GM23338 (cell line): ENCODE measurements around the gene OAS2. TPM values are rescaled to one million over a fixed set of nuclear protein-coding genes. Genes with fewer than 3 reads are reported as not detected.

Experiments
- ATAC-seq: fragments of 200-7000 bp; cut with Tn5 transposase; 3 replicates; pipeline ENCODE4 v1.9.1; 2020
- DNase-seq: peaks from one replicate; pipeline ENCODE4 v3.0.0-alpha.2; 2015; ENCODE audit warnings: low spot score
- H2AFZ ChIP-seq: fragments of 200-600 bp; sonication (generic); 2 replicates; pipeline ENCODE4 v1.8.0; 2016; ENCODE audit warnings: antibody characterized with exemption, mild to moderate bottlenecking, moderate library complexity
- H3F3A ChIP-seq: fragments of 200-600 bp; sonication (generic); replicated peaks from 2 replicates; pipeline ENCODE4 v1.8.0; 2017; ENCODE audit warnings: antibody characterized with exemption, mixed run types, low read depth
- H3K27ac ChIP-seq: fragments of 200-600 bp; sonication (generic); 2 replicates; pipeline ENCODE4 v1.6.1; 2016; ENCODE audit warnings: low read depth
- H3K27me3 ChIP-seq: fragments of 200-600 bp; sonication (generic); 2 replicates; pipeline ENCODE4 v1.8.0; 2016; ENCODE audit warnings: mild to moderate bottlenecking, mixed run types, moderate library complexity; ENCODE audit not compliant: insufficient read depth
- H3K36me3 ChIP-seq: fragments of 200-600 bp; sonication (generic); 2 replicates; pipeline ENCODE4 v1.8.0; 2016; ENCODE audit warnings: mild to moderate bottlenecking; ENCODE audit not compliant: insufficient read depth
- H3K4me1 ChIP-seq: fragments of 200-600 bp; sonication (generic); 2 replicates; pipeline ENCODE4 v1.8.0; 2016; ENCODE audit warnings: mild to moderate bottlenecking, moderate library complexity; ENCODE audit not compliant: insufficient read depth
- H3K4me2 ChIP-seq: fragments of 200-600 bp; sonication (generic); 2 replicates; pipeline ENCODE4 v1.7.1; 2017; ENCODE audit warnings: mixed run types
- H3K4me3 ChIP-seq: fragments of 200-600 bp; sonication (generic); 2 replicates; pipeline ENCODE4 v1.6.1; 2016; ENCODE audit warnings: mixed run types
- H3K79me2 ChIP-seq: fragments of 200-600 bp; sonication (generic); replicated peaks from 2 replicates; pipeline ENCODE4 v1.8.0; 2017; ENCODE audit warnings: mild to moderate bottlenecking; ENCODE audit not compliant: insufficient read depth
- H3K9me2 ChIP-seq: fragments of 200-600 bp; sonication (generic); 2 replicates; pipeline ENCODE4 v1.8.0; 2017; ENCODE audit not compliant: insufficient read depth
- H4K20me1 ChIP-seq: fragments of 200-600 bp; sonication (generic); replicated peaks from 2 replicates; pipeline ENCODE4 v1.8.0; 2017; ENCODE audit warnings: mild to moderate bottlenecking; ENCODE audit not compliant: insufficient read depth
- H3K27ac Mint-ChIP-seq: 2 replicates; pipeline ENCODE4 v1.8.0; 2020; ENCODE audit warnings: inconsistent platforms, mild to moderate bottlenecking, moderate library complexity, mixed read lengths
- H3K27me3 Mint-ChIP-seq: 3 replicates; pipeline ENCODE4 v1.8.0; 2022; ENCODE audit warnings: low read depth, mild to moderate bottlenecking, moderate library complexity, mixed read lengths, inconsistent platforms; ENCODE audit not compliant: insufficient read depth, poor library complexity
- H3K36me3 Mint-ChIP-seq: 3 replicates; pipeline ENCODE4 v1.8.0; 2021; ENCODE audit warnings: low read depth, mild to moderate bottlenecking, inconsistent platforms, moderate library complexity, mixed read lengths
- H3K4me1 Mint-ChIP-seq: 3 replicates; pipeline ENCODE4 v1.8.0; 2020; ENCODE audit warnings: mild to moderate bottlenecking, inconsistent platforms, mixed read lengths
- H3K4me3 Mint-ChIP-seq: 3 replicates; pipeline ENCODE4 v1.8.0; 2021; ENCODE audit warnings: moderate library complexity, mild to moderate bottlenecking, inconsistent platforms, mixed read lengths
- H3K9me3 Mint-ChIP-seq: 3 replicates; pipeline ENCODE4 v1.8.0; 2020; ENCODE audit warnings: moderate library complexity, mild to moderate bottlenecking, inconsistent platforms, mixed read lengths
- NANOG ChIP-seq: IDR thresholded peaks from 2 replicates; pipeline ENCODE4 v1.6.1; 2016; ENCODE audit warnings: antibody characterized with exemption, borderline replicate concordance
- REST ChIP-seq: IDR thresholded peaks from one replicate; pipeline ENCODE4 v1.6.1; 2018; ENCODE audit warnings: antibody characterized with exemption; ENCODE audit not compliant: unreplicated experiment
- STAT1 ChIP-seq: IDR thresholded peaks from one replicate; pipeline ENCODE4 v1.6.1; 2016; ENCODE audit warnings: antibody characterized with exemption; ENCODE audit not compliant: unreplicated experiment
- ZNF114 ChIP-seq: fragments of 250-450 bp; sonication (Bioruptor Pico); IDR thresholded peaks from 2 replicates; pipeline ENCODE4 v1.5.0; 2020; ENCODE audit warnings: mild to moderate bottlenecking, moderate library complexity
- polyA plus RNA-seq: library from polyadenylated mRNA; unstranded; fragments of >200 nt; fragmentation: Nextera tagmentation; extraction: Ambion mirVana; gene quantifications from 2 replicates; pipeline ENCODE4 v1.2.1, GENCODE V29; 2016
- total RNA-seq: library from RNA; depleted of rRNA; stranded (reverse); fragments of >200 nt; shearing (Covaris generic); gene quantifications from 2 replicates; pipeline ENCODE4 v1.2.3, GENCODE V29; 2014
- TF ChIP-seq, protein P1 (sequence below): IDR thresholded peaks from 2 replicates; pipeline ENCODE4 v1.6.1; 2016; ENCODE audit warnings: antibody characterized with exemption
- TF ChIP-seq, protein P2 (sequence below): fragments of 250-450 bp; sonication (Bioruptor Pico); IDR thresholded peaks from 2 replicates; pipeline ENCODE4 v1.5.0; 2020; ENCODE audit warnings: mild to moderate bottlenecking, moderate library complexity

OAS2 gene
- total and polyA plus RNA-seq, 2 experiments from 2014 or later: 0.10 TPM; not detected in 1

- Mint-ChIP-seq H3K9me3 (peaks cover 17% of the 10 kb centered on the region), H3K36me3 (peaks cover 5% of the 10 kb centered on the region; the same call in 1 of the 3 replicates), H3K4me1 (peaks cover 14% of the 10 kb centered on the region), H3K27ac (no peak overlapping the region), H3K27me3 (peaks cover 5% of the 10 kb centered on the region), H3K4me3 (no peak overlapping the region)
- H3K27ac ChIP-seq: no peak overlapping the region
- DNase-seq: no peak
- H3F3A ChIP-seq: 0 out of 2 replicates have a peak, but pooled peaks cover 4% of the 10 kb centered on the region
- H4K20me1 ChIP-seq: no peaks in the 10 kb centered on the region
- H3K79me2 ChIP-seq: no peaks in the 10 kb centered on the region
- peaks cover 18% of the 10 kb centered on the region; the same call in 1 of the 2 replicates for H3K4me1 ChIP-seq
- H3K36me3 ChIP-seq: no peaks in the 10 kb centered on the region; the same call in 1 of the 2 replicates
- H3K27me3 ChIP-seq: no peaks in the 10 kb centered on the region
- no peak for ATAC-seq
- H2AFZ ChIP-seq: no peak overlapping the region
- H3K9me2 ChIP-seq: peaks cover 9% of the 10 kb centered on the region; the same call in 1 of the 2 replicates
- no peak overlapping the region for H3K4me3 ChIP-seq
- TF ChIP-seq ZNF114 (CRISPR knock-in tag) (no peak), STAT1 (no peak), REST (no peak), NANOG (no peak)
- TF ChIP-seq, protein P1, sequence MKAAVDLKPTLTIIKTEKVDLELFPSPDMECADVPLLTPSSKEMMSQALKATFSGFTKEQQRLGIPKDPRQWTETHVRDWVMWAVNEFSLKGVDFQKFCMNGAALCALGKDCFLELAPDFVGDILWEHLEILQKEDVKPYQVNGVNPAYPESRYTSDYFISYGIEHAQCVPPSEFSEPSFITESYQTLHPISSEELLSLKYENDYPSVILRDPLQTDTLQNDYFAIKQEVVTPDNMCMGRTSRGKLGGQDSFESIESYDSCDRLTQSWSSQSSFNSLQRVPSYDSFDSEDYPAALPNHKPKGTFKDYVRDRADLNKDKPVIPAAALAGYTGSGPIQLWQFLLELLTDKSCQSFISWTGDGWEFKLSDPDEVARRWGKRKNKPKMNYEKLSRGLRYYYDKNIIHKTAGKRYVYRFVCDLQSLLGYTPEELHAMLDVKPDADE: no peak
- TF ChIP-seq, protein P2, sequence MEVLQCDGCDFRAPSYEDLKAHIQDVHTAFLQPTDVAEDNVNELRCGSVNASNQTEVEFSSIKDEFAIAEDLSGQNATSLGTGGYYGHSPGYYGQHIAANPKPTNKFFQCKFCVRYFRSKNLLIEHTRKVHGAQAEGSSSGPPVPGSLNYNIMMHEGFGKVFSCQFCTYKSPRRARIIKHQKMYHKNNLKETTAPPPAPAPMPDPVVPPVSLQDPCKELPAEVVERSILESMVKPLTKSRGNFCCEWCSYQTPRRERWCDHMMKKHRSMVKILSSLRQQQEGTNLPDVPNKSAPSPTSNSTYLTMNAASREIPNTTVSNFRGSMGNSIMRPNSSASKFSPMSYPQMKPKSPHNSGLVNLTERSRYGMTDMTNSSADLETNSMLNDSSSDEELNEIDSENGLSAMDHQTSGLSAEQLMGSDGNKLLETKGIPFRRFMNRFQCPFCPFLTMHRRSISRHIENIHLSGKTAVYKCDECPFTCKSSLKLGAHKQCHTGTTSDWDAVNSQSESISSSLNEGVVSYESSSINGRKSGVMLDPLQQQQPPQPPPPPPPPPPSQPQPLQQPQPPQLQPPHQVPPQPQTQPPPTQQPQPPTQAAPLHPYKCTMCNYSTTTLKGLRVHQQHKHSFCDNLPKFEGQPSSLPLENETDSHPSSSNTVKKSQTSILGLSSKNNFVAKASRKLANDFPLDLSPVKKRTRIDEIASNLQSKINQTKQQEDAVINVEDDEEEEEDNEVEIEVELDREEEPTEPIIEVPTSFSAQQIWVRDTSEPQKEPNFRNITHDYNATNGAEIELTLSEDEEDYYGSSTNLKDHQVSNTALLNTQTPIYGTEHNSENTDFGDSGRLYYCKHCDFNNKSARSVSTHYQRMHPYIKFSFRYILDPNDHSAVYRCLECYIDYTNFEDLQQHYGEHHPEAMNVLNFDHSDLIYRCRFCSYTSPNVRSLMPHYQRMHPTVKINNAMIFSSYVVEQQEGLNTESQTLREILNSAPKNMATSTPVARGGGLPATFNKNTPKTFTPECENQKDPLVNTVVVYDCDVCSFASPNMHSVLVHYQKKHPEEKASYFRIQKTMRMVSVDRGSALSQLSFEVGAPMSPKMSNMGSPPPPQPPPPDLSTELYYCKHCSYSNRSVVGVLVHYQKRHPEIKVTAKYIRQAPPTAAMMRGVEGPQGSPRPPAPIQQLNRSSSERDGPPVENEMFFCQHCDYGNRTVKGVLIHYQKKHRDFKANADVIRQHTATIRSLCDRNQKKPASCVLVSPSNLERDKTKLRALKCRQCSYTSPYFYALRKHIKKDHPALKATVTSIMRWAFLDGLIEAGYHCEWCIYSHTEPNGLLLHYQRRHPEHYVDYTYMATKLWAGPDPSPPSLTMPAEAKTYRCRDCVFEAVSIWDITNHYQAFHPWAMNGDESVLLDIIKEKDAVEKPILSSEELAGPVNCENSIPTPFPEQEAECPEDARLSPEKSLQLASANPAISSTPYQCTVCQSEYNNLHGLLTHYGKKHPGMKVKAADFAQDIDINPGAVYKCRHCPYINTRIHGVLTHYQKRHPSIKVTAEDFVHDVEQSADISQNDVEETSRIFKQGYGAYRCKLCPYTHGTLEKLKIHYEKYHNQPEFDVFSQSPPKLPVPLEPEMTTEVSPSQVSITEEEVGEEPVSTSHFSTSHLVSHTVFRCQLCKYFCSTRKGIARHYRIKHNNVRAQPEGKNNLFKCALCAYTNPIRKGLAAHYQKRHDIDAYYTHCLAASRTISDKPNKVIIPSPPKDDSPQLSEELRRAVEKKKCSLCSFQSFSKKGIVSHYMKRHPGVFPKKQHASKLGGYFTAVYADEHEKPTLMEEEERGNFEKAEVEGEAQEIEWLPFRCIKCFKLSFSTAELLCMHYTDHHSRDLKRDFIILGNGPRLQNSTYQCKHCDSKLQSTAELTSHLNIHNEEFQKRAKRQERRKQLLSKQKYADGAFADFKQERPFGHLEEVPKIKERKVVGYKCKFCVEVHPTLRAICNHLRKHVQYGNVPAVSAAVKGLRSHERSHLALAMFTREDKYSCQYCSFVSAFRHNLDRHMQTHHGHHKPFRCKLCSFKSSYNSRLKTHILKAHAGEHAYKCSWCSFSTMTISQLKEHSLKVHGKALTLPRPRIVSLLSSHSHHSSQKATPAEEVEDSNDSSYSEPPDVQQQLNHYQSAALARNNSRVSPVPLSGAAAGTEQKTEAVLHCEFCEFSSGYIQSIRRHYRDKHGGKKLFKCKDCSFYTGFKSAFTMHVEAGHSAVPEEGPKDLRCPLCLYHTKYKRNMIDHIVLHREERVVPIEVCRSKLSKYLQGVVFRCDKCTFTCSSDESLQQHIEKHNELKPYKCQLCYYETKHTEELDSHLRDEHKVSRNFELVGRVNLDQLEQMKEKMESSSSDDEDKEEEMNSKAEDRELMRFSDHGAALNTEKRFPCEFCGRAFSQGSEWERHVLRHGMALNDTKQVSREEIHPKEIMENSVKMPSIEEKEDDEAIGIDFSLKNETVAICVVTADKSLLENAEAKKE: no peak
- H3K4me2 ChIP-seq: no peak overlapping the region
These were observed 8.0 kb downstream of the OAS2 start for GRCh38 chr12:112986291-112986800.
